K562 (cell line): ENCODE data around the gene PXN. TPM values are rescaled to one million over a fixed set of nuclear protein-coding genes. Genes with fewer than 3 reads are reported as not detected.

ENCODE experiments used
- FOXA1 ChIP-seq: fragments of 450-650 bp; IDR thresholded peaks from 2 replicates; pipeline ENCODE4 v1.6.1; 2016; ENCODE audit warnings: mild to moderate bottlenecking, borderline replicate concordance
- HDGF ChIP-seq: fragments of 450-650 bp; IDR thresholded peaks from 2 replicates; pipeline ENCODE4 v1.6.1; 2016
- HNRNPH1 ChIP-seq: fragments of 200-400 bp; formaldehyde crosslinking; optimal IDR thresholded peaks from 2 replicates; pipeline ENCODE3; 2017; ENCODE audit warnings: low read depth, mild to moderate bottlenecking, low read length, moderate library complexity
- HOMEZ ChIP-seq: fragments of 250-450 bp; sonication (Bioruptor Pico); IDR thresholded peaks from 2 replicates; pipeline ENCODE4 v1.4.0; 2020; ENCODE audit warnings: mild to moderate bottlenecking, moderate library complexity
- MAFG ChIP-seq: fragments of 450-650 bp; conservative IDR thresholded peaks from 2 replicates; pipeline ENCODE4 v1.6.1; 2016; ENCODE audit warnings: missing genetic modification characterization, missing compliant biosample characterization
- MAX ChIP-seq: sonication (generic); formaldehyde crosslinking; IDR thresholded peaks from 2 replicates; pipeline ENCODE4 v1.9.0; 2022; ENCODE audit warnings: mild to moderate bottlenecking, missing genetic modification reagents
- MBD1 ChIP-seq: fragments of 250-450 bp; sonication (Bioruptor Pico); IDR thresholded peaks from 2 replicates; pipeline ENCODE4 v1.8.0; 2022; ENCODE audit warnings: inconsistent platforms
- MLLT1 ChIP-seq, 2 experiments: fragments of 450-650 bp; IDR thresholded peaks; 2 replicates each; pipeline ENCODE4 v1.6.1; 2016
- NEUROD1 ChIP-seq: fragments of 150-350 bp; IDR thresholded peaks from 2 replicates; pipeline ENCODE4 v1.6.1; 2014; ENCODE audit warnings: borderline replicate concordance, low read length, low read depth; ENCODE audit not compliant: partially characterized antibody
- SLC30A9 ChIP-seq: fragments of 250-450 bp; sonication (Bioruptor Pico); IDR thresholded peaks from 2 replicates; pipeline ENCODE4 v1.8.0; 2022; ENCODE audit warnings: mild to moderate bottlenecking, moderate library complexity
- SOX6 ChIP-seq: fragments of 450-650 bp; IDR thresholded peaks from 2 replicates; pipeline ENCODE4 v1.6.1; 2014; ENCODE audit warnings: mild to moderate bottlenecking
- SREBF2 ChIP-seq: sonication (generic); formaldehyde crosslinking; IDR thresholded peaks from 2 replicates; pipeline ENCODE4 v1.4.0; 2020; ENCODE audit warnings: mild to moderate bottlenecking, missing genetic modification reagents
- SRF ChIP-seq, 2 experiments: fragments of 250-450, 450-650 bp in 1 of 2; sonication (Bioruptor Pico) in 1 of 2; sonication (generic) in 1 of 2; formaldehyde crosslinking; IDR thresholded peaks; 2 replicates each; pipeline versions ENCODE4 v1.5.0 to v1.5.1; 2020 to 2022; ENCODE audit warnings: mild to moderate bottlenecking in 1 of 2, missing genetic modification reagents in 1 of 2
- TAL1 ChIP-seq: fragments of 450-650 bp; IDR thresholded peaks from 2 replicates; pipeline ENCODE4 v1.6.1; 2016; ENCODE audit warnings: mild to moderate bottlenecking
- U2AF1 ChIP-seq: fragments of 200-400 bp; formaldehyde crosslinking; optimal IDR thresholded peaks from 2 replicates; pipeline ENCODE3; 2017; ENCODE audit warnings: mild to moderate bottlenecking, low read depth, low read length, moderate library complexity
- YBX1 ChIP-seq: fragments of 450-650 bp; IDR thresholded peaks from 2 replicates; pipeline ENCODE4 v1.7.1; 2016; ENCODE audit warnings: mild to moderate bottlenecking
- ZBTB49 ChIP-seq: sonication (generic); formaldehyde crosslinking; IDR thresholded peaks from 2 replicates; pipeline ENCODE4 v1.8.0; 2022; ENCODE audit warnings: missing genetic modification reagents, mild to moderate bottlenecking, borderline replicate concordance
- ZNF134 ChIP-seq: fragments of 250-450 bp; sonication (Bioruptor Pico); conservative IDR thresholded peaks from 2 replicates; pipeline ENCODE4 v1.4.0; 2020
- ZNF324 ChIP-seq: fragments of 250-450 bp; sonication (Bioruptor Pico); IDR thresholded peaks from 2 replicates; pipeline ENCODE4 v1.4.0; 2020; ENCODE audit warnings: mild to moderate bottlenecking
- polyA plus RNA-seq, 8 experiments: library from polyadenylated mRNA; depleted of rRNA in 4 of 8; stranded (reverse) in 5 of 8; unstranded in 3 of 8; fragments of >200 nt; fragmentation: Nextera tagmentation in 2 of 8; fragmentation: Illumina TruSeq in 1 of 8; extraction: Ambion mirVana in 2 of 8; extraction: Trizol in 1 of 8; gene quantifications; 2 replicates each; pipeline versions ENCODE4 v1.2.1 to v1.2.3, GENCODE V29; 2011 to 2014; ENCODE audit warnings: inconsistent platforms in 1 of 8, missing spikeins in 1 of 8
- total RNA-seq, 7 experiments: library from RNA; depleted of rRNA in 6 of 7; stranded (reverse); fragments of >200 nt in 6 of 7; fragmentation: Illumina TruSeq in 2 of 7; extraction: Trizol in 2 of 7; gene quantifications; 2 replicates each; pipeline versions ENCODE4 v1.2.1 to v1.2.3, GENCODE V29; 2011 to 2021; ENCODE audit warnings: low replicate concordance in 1 of 7

The PXN gene
- total and polyA plus RNA-seq, 9 of the 15 experiments (the other 6 are each of a cell fraction or from before 2014, with no cell fraction given), result 4.0 to 74.1 (median 18.6) TPM

GRCh38 chr12:120242275-120242799 is 23.2 kb downstream of the PXN start (continued):
- peak in 1 of 2 experiments; percentile 44; a peak in 1 of 4 replicates for TF ChIP-seq SRF (CRISPR knock-in tag; IDR thresholded peaks at IDR 0.05)
- no peak for TF ChIP-seq U2AF1
- no peak for TF ChIP-seq SLC30A9
- no peak for TF ChIP-seq ZBTB49 (CRISPR knock-in tag)
- TF ChIP-seq YBX1, result no peak
- no peak for TF ChIP-seq MBD1 (CRISPR knock-in tag)
- no peak for TF ChIP-seq HDGF
- TF ChIP-seq HNRNPH1, result no peak
- TF ChIP-seq HOMEZ (CRISPR knock-in tag), result no peak
- TF ChIP-seq MLLT1 (IDR thresholded peaks at IDR 0.05), result peak in 1 of 2 experiments; percentile 98; a peak in 2 of 4 replicates
- TF ChIP-seq TAL1, result peak; percentile 94
- peak; percentile 90 for TF ChIP-seq SOX6
- peak; percentile 98 for TF ChIP-seq MAX
- TF ChIP-seq ZNF134 (CRISPR knock-in tag), result peak; percentile 82
- TF ChIP-seq ZNF324 (CRISPR knock-in tag), result no peak
- no peak for TF ChIP-seq SREBF2
- TF ChIP-seq FOXA1, result no peak
- no peak for TF ChIP-seq MAFG (tag)
- peak; percentile 73 for TF ChIP-seq NEUROD1
